Left renal cortex interstitium (tissue), 4 donors: Measurements from ENCODE around the gene TFDP1. TPM values are rescaled to one million over a fixed set of nuclear protein-coding genes. Genes with fewer than 3 reads are reported as not detected.
"Not testable (repeated sequence)": the region's sequence is repeated elsewhere in the genome, so short reads cannot be mapped to it uniquely, and the experiment has no call there.

ENCODE experiments used
- DNase-seq, 4 donors: peaks; one replicate each; pipeline ENCODE4 v3.0.0-alpha.2; 2013; ENCODE audit warnings: low read depth in 4 of 4, low spot score in 2 of 4, missing footprints in 1 of 4
- polyA plus RNA-seq, 4 donors: library from polyadenylated mRNA; unstranded; fragments of 120-200 nt; gene quantifications; one replicate each; pipeline ENCODE4 v1.2.1, GENCODE V29; 2013; ENCODE audit not compliant: insufficient read length in 4 of 4

TFDP1 gene
- polyA plus RNA-seq, 4 donors = 83.3 to 93.0 (median 88.2) TPM

DNA sequence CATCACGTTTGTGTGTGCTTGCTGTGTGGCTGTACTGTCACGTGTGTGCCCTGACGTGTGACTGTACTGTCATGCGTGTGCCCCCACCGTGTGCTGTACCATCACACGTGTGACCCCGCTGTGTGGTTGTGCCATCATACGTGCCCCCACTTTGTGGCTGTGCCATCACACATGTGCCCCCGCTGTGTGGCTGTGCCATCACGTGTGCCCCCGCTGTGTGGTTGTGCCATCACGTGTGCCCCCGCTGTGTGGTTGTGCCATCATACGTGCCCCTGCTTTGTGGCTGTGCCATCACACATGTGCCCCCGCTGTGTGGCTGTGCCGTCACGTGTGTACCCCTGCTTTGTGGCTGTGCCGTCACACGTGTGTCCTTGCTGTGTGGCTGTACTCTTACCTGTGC is 25.7 kb downstream of the TFDP1 start:
- no peak for DNase-seq

DNA sequence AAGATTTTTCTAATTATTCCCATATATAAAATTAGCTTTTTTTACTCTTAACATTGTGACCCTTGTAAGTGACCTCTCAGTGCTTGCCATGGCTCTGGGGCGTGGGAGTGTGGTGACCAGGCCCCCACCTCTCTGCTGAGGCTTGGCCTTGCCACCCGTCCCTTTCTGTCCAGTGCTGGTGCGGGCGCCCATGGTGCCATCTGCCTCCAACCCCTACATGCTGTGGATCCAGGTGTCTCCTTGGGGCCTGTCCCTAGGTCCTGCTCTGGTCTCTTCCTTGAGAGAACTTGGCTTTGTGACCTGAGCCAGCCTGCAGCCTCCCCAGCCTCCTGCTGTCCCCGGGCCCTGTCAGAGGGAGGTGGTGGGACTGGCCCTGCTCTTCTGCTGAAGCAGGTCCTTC is 27.4 kb downstream of the TFDP1 start:
- DNase-seq = no peak

DNA sequence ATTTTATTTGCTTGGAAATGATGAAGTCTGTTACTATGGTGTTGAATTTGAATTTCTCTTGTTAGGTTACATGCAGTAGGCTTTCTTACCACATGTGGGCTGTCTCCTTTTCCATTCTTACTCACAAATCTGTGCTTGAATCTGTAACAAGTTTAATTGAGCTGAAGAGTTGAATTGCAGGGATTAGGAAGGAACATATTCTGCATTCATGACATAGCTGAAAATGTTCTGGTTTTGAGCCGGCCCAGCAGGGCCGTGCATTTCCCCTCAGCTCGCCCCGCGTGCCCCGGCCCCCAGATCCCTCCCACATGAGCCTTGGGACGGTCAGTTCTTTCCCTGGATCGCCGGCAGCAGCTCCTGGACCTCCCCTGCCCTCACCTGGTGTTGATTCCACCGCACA is 28.1 kb downstream of the TFDP1 start:
- no peak for DNase-seq

DNA sequence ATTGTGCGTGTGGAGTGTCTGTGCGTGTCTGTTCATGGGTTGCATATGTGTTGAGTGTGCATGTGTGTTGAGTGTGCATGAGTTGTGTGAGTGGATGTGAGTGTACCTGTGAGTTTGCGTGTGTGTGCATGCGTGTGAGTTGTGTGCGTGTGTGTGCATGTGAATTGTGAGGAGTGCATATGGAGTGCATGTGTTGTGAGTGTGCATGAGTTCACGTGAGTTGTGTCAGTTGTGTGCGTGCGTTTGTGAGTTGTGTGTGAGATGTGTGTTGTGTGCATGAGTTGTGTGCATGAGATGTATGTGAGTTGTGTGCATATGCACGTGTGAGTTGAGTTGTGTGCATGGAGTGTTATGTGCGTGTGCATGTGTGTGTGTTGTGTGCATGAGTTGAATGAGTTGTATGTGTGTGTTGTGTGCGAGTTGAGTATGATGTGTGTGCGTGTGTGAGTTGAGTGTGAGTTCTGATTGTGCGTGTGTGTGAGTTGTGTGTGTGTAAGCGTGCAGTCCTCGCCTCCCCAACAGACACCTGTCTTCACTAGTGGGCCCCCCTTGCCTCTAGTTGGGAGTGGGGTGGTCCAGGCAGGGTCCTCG is 29.3 kb downstream of the TFDP1 start:
- no peak for DNase-seq

DNA sequence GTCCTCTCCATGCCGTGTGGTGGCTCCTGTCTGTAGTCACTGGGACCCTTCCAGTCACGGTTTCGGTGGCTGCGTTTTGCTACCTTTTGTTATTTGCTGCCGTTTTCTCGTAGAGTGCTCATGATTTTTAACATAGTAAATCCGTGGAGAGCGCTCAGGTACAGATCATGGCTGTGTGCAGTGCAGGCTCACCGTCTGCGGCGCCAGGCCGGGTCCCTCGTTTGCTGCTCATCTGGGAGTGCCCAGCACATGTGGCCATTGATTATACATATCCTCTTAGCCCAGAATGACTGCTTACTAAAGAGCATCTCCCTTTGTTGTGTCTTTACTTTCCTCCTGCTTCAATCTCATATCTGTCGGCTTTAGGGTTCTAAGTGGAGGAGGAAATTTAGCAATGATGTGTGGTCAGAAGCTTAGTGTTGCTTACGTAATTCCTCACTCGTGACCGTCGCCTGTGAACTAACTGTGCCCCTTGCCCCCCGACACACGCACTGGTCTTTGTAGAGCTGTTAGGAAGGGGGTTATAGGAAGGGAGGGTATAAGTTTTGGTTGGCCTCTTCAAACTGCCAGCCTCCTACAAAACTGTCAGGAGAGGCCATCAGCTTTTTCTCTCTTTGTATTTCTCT is 31.8 kb downstream of the TFDP1 start:
- no peak for DNase-seq

DNA sequence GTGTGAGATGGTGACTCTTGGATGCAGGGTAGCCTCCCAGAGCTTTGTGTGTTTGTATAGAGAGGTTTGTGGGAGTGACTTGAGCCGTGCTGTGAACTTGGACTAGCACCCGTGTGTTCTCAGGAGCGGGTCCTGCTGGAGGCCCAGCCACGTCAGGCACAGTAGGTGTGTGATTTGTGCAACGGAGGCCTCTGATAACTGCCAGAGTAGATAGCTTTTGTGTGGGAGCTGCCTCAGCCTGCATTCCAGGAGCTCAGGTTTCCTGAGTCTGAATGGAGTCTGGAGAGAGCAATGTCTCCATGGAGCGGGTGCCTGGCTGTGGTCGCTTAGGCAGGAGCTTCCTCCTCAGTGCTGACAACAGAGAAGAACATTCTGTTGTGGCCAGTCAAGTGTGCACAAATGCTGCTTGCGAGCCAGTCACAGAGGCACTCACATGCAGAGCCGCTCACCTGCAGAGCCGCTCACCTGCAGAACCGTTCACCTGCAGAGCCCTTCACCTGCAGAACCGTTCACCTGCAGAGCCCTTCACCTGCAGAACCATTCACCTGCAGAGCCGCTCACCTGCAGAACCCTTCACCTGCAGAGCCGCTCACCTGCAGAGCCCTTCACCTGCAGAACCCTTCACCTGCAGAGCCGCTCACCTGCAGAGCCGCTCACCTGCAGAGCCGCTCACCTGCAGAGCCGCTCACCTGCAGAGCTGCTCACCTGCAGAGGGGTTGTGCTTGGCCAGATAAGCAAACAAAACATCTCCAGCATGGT is 32.6 kb downstream of the TFDP1 start:
- peak; percentile 62 to 80 (median 66) for DNase-seq

DNA sequence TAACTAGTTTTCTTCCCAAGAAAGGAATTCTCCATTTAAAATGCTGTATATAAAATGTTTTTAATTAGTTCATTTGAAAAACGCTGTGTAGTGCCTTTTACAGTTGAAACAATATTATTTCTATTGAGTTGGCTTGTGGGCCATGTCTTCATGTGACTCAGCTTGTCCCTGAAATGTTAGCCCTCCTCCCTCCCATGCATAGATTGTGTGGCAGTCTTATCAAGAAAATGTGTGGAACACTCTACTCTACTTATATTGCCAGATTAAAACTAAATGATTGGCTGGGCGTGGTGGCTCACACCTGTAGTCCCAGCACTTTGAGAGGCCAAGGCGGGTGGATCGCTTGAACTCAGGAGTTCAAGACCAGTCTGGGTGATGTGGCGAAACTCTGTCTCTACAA is 33.4 kb downstream of the TFDP1 start:
- DNase-seq = no peak

DNA sequence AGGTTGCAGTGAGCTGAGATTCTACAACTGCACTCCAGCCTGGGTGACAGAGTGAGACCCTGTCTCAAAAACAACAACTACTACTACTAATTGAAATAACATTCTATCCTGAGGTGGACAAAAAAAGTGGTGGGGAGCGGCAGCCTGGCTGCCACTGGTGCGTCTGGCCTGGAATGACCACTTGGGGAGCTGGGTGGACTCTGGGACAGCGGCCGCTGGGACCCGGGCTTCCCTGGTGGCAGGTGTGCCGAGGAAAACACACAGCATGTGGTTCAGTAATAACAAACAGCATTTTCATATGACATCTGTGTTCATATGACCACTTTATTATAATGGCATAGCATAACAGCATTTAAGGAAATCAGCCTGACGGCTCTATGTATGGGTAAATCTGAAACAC is 33.9 kb downstream of the TFDP1 start:
- no peak for DNase-seq

DNA sequence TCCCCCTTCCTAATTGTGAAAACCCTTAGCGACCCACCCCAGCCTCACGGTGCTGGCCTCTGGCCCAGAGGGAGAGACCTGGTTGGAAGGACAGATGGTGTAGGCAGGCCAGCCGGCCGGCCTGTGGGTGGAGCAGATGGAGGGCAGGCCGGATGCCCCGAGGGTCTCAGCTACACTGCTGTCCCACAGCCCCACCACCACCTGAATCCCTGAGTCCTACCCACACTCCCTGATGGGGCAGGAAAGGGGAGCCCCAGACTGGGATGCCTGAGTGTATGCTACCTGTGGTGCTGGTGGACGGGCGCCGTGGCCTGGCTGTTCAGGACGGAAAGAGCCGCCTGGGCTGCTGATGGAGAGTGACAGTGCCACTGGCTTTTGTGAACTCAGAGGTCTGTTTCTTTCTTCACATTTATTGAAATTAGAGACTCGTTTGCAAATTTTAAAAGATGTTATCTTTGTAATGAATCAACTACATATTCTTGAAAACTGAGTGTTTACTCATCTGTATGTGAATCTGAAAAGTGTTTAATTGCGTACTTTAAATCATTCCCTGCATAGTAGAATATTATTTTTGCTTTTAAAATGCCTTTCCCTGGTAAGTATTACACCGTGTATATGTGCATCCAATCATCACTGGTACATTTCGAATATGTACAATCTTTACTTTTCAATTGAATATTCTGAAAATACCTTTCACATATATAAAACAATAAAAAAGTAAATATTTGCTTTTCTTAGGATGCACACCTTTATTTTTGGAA is 35.7 kb downstream of the TFDP1 start:
- DNase-seq = no peak

DNA sequence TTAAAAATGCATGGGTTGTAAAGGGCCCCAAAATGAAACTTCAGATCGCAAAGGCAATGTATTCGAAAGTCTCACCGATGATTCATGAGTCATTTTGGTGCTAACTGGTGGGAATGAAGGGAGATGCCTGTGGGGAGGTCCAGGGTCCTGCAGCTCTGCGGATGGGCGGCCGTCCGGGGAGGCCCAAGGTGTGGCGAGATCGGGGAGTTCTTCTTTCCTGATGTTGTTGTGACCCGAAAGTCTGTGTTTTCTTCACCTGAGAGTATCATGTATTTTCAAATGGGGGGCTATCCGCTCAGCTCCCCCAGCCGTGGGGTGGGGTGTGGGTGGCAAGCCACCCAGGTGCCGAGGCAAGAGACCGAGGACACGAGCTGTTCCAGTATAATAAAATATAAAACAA is 36.5 kb downstream of the TFDP1 start:
- DNase-seq = no peak

DNA sequence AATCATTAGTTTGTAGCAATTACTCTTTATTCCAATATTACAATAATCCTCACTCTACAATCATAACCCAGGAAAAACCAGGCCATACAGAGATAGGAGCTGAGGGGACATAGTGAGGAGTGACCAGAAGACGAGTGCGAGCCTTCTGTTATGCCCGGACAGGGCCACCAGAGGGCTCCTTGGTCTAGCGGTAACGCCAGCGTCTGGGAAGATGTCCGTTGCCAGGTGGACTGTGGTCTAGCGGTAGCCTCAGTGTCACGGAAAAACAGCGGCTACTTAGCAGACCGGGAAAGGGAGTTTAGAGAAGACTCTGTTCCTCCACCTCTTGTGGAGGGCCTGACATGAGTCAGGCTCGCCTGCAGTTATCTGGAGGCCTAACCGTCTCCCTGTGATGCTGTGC is 36.9 kb downstream of the TFDP1 start:
- DNase-seq = not testable (repeated sequence)

DNA sequence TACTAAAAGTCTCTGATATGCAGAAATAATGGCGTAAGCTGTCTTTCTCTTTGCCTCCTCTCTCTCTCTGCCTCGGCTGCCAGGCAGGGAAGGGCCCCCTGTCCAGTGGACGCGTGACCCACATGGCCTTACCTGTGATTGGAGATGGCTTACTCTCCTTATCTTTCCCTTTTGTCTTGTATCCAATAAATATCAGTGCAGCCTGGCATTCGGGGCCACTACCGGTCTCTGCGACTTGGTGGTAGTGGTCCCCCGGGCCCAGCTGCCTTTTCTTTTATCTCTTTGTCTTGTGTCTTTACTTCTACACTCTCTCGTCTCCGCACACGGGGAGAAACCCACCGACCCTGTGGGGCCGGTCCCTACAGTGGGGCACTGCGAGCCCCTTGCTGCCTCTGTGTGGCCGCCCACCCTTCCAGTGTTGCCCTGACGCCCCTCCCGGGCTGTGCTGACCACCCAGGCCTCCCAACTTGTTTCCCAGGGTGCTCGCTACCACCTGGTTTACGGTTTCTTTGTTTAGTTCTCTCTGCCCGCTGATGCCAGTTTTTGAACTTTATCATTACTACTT is 37.5 kb downstream of the TFDP1 start:
- DNase-seq = not testable (repeated sequence)

DNA sequence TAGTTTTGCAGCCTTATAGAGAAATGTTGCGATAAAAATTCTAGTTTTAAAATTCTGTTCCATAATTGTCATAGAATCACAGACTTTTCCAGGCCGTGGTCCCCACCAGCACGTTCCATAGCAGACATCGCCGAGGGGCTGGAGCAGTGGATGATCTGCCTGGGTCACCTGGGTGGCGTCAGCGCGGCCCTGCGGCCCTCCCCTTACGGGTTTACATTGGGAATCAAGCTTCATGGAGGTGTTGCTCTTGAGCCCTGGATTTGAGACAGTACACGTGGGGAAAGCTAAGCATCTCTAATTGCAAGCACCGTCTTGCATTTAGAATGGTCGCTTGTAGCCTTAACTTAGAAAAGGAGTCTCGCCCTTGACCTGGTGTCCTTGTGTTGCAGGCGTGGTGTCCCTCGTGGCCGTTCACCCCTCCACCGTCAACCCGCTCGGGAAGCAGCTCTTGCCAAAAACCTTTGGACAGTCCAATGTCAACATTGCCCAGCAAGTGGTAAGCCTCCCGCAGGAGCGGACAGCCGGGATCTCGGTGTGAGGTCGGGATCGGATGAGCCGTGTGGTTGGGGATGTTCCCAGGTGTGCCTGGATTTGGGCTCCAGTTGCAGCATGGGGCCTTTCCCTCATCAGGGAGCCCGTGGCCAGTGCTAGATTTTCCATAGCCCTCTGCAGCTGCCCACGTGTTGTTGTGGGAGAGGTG is 38.4 kb downstream of the TFDP1 start:
- DNase-seq = no peak

DNA sequence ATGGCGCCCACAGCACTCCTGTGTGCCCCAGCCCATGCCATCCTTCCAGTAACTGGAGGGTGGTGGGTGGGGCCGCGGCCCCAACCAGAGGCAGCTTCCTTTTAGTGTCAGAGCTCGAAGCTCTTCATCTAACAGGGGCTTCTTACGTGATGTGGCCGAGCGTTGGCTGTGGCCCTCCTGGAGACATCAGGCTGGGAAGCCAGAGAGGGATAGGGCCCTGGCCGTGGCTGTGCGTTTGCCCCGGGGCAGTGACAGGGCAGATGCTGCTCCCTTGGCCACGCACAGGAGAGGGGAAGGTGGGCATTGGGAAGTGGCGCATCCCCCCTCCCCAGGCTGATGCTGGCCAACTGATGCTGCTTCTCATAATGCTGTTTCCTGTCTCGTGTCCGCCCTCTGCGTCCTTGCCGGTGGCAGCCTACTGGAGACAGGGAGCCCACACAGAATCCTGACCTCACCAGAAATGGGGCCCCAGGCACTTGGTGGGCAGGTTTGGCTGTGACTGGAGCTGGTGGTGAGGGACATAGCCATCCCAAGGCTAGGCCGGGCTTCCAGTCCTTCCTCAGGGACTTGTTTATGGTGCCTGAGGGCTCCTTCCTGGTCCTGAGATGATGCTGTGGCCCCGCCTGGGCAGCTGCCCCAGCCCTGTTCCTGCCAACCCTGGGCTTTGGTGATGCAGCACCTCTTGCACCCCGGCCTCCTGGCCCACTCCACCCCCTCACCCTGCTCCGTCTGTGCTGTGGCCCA is 39.1 kb downstream of the TFDP1 start:
- DNase-seq = no peak

DNA sequence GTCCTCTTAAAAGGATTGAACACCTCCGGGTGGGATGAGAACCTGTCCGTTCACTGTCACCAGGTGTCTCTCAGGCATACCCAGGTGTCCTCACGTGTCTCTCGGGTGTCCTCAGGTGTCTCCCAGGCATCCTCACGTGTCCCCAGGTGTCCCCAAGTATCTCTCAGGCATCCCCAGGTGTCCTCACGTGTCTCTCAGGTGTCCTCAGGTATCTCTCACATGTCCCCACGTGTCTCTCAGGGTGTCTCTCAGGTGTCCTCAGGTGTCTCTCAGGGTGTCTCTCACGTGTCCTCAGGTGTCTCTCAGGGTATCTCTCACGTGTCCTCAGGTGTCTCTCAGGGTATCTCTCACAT is 39.7 kb downstream of the TFDP1 start:
- no peak for DNase-seq

DNA sequence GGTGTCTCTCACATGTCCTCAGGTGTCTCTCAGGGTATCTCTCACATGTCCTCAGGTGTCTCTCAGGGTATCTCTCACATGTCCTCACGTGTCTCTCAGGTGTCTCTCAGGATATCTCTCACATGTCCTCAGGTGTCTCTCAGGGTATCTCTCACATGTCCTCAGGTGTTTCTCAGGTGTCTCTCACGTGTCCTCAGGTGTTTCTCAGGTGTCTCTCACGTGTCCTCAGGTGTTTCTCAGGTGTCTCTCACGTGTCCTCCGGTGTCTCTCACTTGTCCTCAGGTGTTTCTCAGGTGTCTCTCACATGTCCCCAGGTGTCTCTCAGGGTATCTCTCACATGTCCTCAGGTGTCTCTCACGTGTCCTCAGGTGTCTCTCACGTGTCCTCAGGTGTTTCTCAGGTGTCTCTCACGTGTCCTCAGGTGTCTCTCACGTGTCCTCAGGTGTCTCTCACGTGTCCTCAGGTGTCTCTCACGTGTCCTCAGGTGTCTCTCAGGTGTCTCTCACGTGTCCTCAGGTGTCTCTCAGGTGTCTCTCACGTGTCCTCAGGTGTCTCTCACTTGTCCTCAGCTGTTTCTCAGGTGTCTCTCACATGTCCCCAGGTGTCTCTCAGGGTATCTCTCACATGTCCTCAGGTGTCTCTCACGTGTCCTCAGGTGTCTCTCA is 40.2 kb downstream of the TFDP1 start:
- not testable (repeated sequence) for DNase-seq

DNA sequence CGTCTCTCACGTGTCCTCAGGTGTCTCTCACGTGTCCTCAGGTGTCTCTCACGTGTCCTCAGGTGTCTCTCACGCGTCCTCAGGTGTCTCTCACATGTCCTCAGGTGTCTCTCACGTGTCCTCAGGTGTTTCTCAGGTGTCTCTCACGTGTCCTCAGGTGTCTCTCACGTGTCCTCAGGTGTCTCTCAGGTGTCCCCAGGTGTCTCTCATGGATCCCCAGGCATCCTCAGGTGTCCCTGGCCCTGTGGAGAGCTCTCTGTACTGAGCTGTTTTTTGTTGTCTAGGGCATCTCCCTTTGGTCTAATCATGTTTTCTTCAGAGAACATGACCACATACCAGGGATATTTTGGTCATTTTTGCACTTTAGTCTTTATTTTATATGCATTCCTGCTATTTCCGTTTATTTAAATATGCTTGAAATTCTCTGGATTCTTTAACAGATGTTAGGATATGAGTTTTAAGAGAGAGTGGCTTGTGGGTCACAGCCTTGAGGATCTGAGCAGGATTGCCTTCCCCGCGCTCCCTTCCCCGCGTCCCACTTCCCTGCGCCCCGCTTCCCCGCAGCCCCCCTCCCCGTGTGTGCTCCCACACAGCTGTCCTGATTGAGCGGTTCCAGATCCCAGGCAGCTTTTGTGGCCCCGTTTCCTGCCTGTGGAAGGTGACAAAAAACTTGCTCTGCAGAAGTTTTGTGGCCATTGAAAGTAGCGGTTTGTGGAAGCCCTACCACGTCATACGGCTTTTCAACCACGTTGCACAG is 41.6 kb downstream of the TFDP1 start:
- no peak for DNase-seq

DNA sequence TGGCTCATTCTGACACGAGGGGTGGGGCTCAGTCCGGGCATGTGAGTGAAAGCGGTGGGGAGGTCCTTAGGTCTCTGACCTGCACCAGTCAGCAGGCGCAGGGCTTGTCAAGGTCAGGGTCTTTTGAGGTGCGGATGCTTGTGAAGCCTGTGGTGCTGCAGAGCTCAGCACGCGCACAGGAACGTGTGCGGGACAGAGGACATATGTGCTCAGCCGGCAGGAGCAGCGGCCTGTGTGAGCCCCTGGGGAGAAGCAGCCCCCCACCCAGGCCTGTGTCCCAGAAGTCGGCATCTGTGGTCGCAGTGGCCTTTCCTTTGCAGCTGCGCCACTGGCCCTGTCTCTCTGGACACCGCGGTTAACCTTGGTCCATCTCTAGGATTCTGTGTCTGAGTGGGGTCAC is 42.6 kb downstream of the TFDP1 start:
- DNase-seq = no peak
